ENCODE measurements around the gene FAM13A.

DNA sequence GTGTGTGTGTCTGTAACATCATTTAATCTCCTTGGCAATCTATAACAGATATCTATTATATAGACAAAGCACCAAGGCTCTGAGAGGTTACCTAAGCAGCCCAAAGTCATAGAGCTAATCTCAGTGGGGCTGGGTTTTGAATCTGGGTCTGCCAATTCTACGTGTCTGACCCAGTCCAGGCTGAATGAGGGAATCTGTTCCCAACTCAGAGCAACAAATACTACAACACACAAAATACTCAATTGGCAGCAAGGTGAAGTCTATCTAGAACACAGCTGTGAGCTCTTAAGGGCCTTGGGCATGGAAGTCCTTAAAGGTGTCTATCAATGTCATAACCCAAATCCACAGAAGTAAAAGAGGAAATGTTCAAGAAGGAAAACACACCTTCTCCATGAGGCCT, 311.8 kb downstream of the FAM13A start:
- TF ChIP-seq TARDBP (IDR thresholded peaks at IDR 0.05) (no peak), SP1 (IDR thresholded peaks at IDR 0.05) (no peak), CTBP1 (IDR thresholded peaks at IDR 0.05; ENCODE audit: borderline replicate concordance) (no peak), NFRKB (IDR thresholded peaks at IDR 0.05) (no peak), FOXM1 (IDR thresholded peaks at IDR 0.05; ENCODE audit: borderline replicate concordance) (no peak), FOXK2 (IDR thresholded peaks at IDR 0.05) (no peak), LEF1 (IDR thresholded peaks at IDR 0.05; ENCODE audit: borderline replicate concordance) (no peak), FOXA1 (IDR thresholded peaks at IDR 0.05) (no peak), ARNT (IDR thresholded peaks at IDR 0.05) (no peak)
- TF ChIP-seq, protein P1, sequence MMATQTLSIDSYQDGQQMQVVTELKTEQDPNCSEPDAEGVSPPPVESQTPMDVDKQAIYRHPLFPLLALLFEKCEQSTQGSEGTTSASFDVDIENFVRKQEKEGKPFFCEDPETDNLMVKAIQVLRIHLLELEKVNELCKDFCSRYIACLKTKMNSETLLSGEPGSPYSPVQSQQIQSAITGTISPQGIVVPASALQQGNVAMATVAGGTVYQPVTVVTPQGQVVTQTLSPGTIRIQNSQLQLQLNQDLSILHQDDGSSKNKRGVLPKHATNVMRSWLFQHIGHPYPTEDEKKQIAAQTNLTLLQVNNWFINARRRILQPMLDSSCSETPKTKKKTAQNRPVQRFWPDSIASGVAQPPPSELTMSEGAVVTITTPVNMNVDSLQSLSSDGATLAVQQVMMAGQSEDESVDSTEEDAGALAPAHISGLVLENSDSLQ (IDR thresholded peaks at IDR 0.05): no peak

Measured in HEK293T (cell line).